Left colon (tissue), 2 donors: ENCODE measurements around the gene PIM2. TPM values are rescaled to one million over a fixed set of nuclear protein-coding genes. Genes with fewer than 3 reads are reported as not detected.

Experiments
- ATAC-seq: fragments of 200-7000 bp; cut with Tn5 transposase; one replicate; pipeline ENCODE4 v1.9.1; 2020; ENCODE audit warnings: mild to moderate bottlenecking, moderate library complexity
- DNase-seq, 2 donors: peaks; one replicate each; pipeline ENCODE4 v3.0.0-alpha.2; 2020
- intact Hi-C, 2 donors: fragments of 100-400 bp; cut with DNase I in 1 of 2; cut with micrococcal nuclease in 1 of 2; formaldehyde crosslinking; loops; one replicate each; pipeline versions ENCODE4 v1.11.2 to v1.14.0; 2022; cut with DNase I, micrococcal nuclease
- long read RNA-seq: library from polyadenylated mRNA; unstranded; transcript quantifications from one replicate; pipeline ENCODE4 v2.0.0, GENCODE V29; 2021
- total RNA-seq, 2 donors: library from RNA; stranded (reverse); fragmentation: NEBNext Ultra II Directional; extraction: Animal tissue kit (Norgen Biotek cat#: 25700); gene quantifications; one replicate each; pipeline ENCODE4 v1.2.1, GENCODE V29; 2021
- donor health status: DM: no; HTN: no; CAD: no.
- donor health status: DM: yes; HTN: yes; CAD: no.

Gene PIM2
- 10 to 100 TPM; 11.6 to 20.4 TPM for total RNA-seq
- long read RNA-seq, partial matches to known transcripts, result 0 of 7 reads
- long read RNA-seq, other reads (novel, unspliced or antisense), result 3 of 7 reads

DNA sequence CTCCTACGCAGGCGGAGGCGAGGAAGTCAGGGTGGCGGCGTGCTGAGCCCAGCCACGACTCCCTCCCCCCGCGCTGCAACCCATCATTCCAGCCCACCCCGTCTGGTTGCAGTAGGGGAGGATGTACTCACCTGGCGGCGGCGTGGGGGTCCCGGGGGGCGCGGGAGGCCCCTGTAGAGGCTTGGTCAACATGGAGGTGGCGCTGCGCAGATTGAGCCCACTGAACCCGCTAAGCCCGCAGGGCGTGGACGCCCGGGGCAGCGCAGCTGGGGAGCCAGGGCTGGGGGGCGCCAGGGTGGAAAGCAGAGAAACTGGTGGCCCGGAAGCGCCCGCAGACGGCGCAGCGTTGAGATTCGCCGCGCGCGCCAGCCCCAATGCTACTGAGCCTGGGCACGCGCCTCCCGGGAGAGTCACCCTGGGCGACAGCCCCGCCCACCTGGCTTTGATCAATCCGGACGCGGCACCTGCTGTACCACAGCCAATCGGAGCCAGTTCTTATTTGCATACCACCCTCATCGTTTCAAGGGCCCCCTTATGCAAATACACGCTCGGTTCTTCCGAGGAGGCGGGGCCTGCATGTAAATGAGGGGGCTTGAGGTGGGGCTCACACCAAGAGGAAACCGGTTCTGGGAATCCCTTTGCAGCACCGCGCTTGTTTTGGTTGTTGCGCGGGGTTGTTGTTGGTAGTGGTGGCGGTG, at the start of gene PIM2:
Gene PIM2, minus strand, starts transcription at position 382 of the 698 bp plus-strand sequence. Its CDS starts 190 bp downstream, at position 192.
- intact Hi-C loops, result no loop called here
- DNase-seq, result peak; percentile 93 to 94
- peak; percentile 85 for ATAC-seq

DNA sequence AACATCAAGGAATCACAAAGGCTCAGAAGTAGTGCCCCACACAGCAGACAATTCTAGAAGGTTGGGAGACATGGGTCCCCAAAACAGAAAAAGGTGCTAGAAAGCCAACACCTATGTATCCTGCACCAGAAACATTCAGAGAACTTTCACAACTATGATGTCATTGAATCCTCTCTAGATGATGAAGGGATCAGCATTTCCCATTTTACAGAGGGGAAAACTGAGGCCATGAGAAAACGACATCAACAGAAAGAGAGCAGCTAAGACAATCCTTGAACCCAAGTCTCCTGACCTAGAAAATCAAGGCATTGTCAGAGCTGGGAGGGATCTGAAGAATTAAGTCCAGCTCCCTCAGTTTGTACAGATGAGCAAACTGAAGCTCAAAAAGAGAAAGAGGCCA, 49.6 kb upstream of the PIM2 start:
- intact Hi-C loops, result no loop called here
- ATAC-seq (no peak), DNase-seq (no peak)

DNA sequence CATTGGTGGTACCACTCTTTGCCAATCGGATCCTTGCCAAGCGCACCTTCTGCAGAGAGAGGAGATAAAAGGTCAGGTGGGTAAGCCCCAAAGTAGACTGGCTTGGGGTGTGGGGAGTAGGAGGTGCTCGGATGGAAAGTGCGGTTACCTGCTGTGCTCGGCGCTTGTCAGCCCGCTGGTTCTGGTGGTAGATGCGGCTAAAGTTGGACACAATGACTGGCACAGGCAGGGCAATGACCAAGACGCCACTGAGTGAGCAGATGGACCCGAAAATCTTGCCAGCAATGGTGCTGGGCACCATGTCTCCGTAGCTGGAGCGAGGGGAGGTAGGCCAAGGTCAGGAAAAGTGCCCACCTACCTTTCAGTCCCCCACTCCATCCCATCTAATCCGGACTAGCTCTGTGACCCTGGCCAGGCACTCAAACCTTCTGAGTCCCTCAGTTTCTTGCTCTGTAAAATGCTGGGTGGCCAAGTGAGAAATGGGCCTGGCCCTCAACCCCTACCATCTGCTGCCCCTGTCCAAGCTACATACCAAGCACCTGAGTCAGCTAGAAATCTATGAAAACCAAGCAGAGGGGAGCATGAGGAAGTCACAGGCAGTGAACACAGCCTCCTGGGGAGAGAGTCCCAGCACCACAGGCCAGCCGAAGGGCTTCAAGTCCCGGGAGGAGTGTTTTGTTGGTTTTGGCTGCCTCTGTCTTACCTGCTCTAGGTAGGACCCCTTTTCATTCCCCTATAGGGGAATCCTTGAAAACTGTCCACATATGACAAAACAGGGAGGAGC, 48.2 kb upstream of the PIM2 start:
- DNase-seq, result no peak
- intact Hi-C loops, result no loop called here
- ATAC-seq, result no peak

DNA sequence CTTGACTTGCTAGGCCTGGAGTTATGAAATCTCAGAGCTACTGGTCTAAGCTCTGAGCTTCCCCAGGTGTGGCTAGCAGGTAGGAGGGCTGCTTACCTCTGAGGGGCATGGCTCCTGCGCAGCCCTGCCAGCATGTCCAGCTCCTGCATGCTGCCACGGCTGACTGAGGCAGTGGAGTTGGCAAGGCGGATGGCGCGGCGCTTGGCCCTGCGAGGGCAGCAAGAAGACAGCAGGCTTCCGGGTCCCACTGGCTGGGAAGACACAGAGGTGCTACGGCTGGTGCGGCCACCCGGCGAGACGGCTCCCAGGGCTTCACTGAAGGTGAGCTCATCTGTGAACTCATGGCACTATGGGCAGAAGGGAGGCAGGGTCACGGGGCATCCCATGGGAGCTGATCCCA, 47.1 kb upstream of the PIM2 start:
- intact Hi-C loops, result no loop called here
- DNase-seq, result no peak
- no peak for ATAC-seq

DNA sequence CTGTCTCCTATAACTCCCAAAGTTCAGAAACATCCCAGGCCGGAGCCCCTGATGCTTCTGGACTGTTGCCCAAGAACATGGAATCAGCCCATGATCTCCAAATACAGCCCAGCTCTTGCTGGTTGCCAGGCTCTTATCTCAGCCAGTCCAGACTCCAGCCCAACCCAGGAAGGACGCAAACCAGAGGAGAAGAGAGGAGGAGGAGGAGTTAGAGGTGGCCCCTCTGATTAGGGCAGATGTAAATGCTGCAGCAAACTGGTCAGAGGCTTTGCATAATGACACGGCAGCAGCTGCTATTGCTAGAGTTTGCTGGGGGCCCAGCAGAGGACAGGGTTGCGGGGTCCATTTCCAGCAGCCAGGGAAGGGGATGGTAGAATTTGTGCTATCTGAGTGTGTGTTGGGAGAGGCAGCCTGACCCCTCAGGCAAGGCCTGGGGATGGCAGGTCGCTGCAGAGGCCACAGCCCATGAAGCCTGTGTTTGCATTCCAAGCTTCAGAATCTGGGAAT, 42.8 kb upstream of the PIM2 start:
- DNase-seq, result no peak
- no peak for ATAC-seq
- intact Hi-C loops, result no loop called here

DNA sequence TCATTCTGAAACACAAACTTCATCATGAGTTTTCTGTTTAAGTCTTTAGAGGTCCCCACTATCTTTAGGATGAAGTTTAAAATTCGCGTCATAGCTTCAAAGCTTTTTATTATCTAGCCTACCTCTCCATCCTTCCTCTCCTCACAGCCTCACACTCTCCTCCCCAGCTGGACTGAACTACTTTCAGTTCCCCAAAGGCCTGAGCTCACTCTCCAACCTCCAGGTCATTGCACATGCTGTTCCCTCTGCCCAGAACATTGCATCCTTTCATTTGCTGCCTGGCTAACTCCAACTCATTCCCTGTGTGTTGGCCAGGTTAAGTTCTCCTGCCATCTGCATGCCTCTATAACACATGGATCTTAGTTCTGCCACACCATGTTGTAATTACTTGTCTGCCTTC, 41.5 kb upstream of the PIM2 start:
- ATAC-seq (no peak), DNase-seq (no peak)
- intact Hi-C loops, result no loop called here

DNA sequence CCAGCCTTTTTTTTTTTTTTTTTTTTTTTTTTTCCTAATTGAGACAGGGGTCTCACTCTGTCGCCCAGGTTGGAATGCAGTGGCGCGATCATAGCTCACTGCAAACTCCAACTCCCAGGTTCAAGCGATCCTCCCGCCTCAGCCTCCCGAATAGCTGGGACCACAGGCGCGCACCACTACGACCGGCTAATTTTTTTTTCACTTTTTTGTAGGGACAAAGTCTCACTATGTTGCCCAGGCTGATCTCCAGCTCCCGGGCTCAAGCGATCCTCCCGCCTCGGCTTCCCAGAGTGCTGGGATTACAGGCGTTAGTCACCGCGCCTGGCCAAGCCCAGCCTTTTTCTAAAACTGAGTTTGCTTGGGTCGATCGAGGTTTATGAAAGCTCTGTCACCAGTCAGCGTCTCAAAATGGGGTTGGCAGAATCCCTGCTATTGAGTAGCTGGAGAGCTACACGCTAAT, 39.8 kb upstream of the PIM2 start:
- peak; percentile 23 for ATAC-seq
- DNase-seq, result peak; percentile 40 to 48
- intact Hi-C loops, result no loop called here

DNA sequence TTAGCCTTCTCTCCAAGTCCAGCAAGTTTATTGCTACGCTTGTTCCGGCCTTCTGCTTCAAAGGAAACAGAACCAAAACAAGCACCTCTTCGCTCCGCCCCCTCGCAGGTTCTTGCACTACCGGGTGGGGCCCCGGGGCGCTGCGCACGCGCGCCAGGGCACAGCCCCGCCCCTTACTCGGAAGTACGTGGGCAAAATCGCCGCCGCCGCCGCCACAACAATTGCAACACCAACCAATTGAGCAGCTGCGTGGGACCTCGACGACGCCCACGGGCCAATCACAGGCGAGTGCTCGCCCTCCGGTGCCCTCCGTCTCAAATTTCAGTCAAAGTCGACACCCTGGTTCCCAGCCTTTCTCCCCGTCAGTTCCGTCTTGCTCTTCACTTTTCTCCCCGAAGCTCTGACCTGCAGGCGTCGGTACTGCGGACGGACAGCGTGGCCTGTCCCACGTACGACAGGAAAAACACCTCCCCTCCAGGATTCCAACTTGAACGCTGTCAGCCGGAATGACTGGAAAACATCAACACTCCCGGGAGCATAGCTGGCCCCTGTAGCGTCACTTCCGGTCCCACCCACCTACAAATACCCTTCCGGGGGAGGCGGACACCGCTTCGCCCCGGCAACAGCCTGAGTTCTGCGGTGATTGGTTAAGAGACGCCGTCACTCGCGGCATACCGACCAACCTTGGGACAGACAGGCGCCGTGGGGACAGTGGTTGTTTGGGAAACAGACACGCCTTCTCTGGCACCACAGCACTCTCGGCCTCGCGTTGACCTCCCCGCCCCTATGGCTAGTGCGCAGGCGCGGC, 39.2 kb upstream of the PIM2 start:
- DNase-seq, result peak; percentile 93 to 98
- peak; percentile 84 for ATAC-seq
- intact Hi-C loops, result no loop called here

DNA sequence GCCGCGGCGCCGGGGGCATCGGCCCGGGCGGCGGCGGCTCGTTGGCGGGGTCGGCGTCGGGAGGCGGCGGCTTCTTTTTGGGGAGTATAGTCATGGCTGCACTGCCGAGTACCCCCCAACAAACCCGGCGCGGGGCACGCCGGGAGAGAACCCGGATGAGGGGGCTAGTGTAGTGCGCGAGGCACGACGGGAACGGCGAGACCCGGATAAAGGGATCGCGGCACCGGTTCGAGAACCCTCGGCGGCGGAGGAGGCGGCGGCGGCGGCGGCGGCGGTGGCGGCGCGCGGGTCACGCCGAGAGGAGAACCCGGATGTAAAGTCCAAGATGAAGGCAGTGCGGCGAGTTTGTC, 38.6 kb upstream of the PIM2 start, which contains the start of gene OTUD5:
Gene OTUD5, minus strand, starts transcription at position 131 of the 350 bp plus-strand sequence. Its CDS starts 37 bp downstream, at position 94.
- DNase-seq (no peak), ATAC-seq (no peak)
- intact Hi-C loops, result no loop called here

DNA sequence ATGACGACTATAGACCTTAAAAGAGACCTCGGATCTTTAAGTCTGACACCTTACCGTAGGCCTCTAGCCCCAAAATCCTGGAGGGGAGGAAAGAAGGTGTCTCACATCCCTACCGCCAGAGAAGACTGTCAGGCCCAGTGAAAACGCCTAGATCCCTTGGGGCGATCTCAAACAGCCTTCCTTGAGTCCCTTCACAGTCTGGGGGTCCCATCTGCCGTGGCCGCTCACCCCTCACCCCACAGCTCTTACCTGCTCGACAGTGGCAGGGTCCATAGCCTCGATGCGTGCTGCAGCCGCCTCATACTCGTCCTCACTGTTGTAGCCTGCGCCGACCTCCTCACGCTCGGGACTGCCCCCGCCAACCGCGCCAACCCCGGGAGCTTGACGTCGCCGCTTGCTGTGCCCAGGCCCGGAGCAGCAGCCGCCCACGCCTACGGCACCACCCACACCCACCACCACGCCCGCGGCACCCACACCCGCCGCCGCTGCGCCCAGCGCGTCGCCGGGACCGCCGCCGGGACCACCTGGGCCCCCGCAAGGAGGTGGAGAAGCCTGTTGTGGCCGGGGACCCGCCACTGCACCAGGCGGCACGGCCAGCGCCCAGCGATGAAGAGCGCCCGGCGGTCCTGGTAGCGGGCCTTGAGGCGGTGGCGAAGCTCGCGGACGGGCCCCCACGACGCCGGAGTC, 38.0 kb upstream of the PIM2 start:
- peak in 1 of 2 donors; percentile 42 for DNase-seq
- intact Hi-C loops, result no loop called here
- peak; percentile 16 for ATAC-seq

DNA sequence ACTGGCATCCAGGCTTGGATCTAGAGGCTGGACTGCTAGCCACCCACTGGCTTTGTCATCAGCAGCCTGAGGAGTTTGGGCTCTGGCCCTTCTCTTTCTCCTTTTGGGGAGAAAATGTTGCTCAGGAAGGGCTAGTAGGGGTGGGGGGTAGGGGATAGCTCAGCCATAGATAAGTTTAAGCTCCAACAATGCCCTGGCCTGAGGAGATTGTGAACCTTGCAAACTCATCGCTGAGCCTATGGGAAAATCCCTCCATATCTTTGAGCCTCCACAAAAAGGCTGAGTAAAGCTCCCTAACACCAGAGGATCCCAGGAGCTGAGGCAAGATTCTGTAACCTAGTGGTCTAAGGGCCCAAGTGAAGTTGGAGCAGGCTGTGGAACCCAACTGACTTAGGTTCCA, 29.8 kb upstream of the PIM2 start:
- intact Hi-C loops, result no loop called here
- DNase-seq (no peak), ATAC-seq (no peak)

DNA sequence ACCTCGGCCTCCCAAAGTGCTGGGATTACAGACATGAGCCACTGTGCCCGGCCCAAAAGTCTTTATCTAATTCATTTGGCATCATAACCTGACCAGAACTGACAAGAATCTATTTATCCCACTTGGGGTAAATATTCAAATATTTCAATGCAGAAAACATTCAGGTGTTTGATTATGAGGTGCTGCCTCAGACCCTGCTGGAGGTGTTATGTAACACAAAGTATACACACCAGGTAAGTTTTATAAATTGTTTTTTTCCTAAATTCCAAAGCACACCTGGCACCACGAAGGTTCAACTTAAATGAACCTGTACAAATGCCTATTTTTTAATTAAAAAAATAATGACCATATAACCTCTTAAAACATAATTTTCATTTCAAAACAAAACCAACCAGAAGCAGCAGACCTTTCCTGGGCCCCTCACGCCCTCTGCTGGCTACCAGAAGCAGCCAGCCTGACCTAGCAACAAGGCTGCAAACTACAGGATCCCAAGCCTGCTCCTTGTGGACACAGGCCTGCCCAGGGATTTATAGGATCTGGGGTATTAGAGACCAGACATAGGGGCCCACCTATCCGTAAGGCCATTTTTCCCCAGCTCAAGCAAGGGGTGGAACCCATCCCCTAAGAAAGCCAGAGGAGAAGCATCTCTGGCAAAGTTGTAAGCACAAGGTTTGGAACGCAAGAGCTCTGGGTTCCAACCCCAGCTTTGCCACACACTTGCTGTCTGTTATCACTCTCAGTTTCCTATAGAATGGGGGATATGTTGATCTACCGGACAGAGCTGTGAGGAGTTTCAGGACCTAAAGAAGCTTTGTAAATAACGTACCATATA, 26.9 kb upstream of the PIM2 start:
- intact Hi-C loops, result no loop called here
- DNase-seq, result peak in 1 of 2 donors; percentile 71
- ATAC-seq, result peak; percentile 81

DNA sequence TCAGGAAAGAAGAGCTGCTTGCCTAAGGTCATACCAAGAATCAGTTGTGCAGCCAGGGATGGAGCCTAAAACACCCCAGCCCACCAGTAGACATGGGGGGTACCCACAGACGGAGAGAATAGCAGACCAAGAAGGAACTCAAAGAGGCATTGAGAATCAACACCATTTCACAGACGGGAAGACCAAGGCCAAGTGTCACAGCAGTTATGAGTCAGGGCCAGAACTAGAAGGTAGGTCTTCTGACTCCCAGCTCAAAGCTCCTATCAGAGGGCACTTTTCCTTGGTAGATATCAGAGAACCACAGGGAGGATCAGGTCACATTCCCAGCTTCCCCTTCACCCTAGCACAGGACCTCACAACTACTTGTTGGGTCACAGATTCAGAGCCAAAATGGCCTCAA, 24.1 kb upstream of the PIM2 start:
- intact Hi-C loops, result no loop called here
- DNase-seq (no peak), ATAC-seq (no peak)

DNA sequence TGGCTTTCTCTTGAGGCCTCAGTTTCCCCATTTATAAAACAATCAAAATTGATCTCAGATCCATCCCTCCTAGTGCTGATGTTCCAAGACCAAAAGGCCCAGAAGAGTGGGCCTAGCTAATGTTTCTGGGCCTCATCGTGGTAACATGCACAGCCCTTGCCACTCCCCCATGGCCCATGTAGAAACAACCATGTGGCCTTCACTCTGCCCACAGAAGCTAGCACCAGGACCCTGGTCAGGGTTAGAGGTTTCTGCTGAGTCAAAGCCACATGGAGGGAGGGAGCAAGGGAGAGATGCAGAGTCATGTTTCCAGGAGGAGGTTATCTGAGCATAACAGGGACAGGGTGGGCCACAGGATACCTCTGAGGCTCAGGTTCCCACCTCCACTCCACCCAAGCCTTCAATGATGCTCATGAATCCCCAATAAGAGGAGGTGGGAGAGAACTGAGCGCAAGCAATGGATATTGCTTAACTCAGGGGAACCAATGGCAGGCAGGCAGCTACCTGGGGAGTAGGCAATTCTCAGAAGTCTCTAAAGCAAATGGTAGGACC, 21.7 kb upstream of the PIM2 start:
- DNase-seq (no peak), ATAC-seq (no peak)
- intact Hi-C loops, result no loop called here

DNA sequence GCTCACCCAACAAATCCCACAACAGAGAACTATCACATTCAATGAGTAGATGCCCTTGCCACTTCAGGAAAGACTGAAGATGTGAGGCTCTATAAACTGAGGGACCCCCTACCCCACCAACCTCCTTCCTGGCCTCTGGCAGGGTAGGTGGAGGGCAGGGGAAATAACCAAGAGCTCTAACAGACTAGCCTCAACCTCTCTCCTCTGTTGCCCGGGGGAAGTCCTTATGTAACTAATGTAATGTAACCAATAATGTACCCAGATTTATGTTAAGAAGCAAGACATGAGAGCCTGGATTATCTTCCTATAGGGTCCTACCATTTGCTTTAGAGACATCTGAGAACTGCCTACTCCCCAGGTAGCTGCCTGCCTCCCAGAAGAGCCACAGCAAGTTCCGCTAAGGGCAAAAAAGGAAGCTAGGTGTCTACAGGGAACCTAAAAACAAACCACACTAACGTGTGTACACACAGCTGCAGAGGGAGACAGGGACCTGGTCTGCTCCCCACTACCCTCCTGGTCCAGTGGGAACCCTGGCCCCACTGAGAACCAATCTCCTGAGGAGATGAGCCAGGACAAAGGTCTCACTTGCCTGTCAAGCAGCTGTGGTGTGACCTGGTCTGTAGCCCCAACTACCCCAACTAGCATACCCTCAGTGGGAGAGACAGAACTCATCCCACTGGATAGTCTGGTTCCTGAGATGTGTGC, 20.9 kb upstream of the PIM2 start:
- intact Hi-C loops, result no loop called here
- DNase-seq (no peak), ATAC-seq (no peak)

DNA sequence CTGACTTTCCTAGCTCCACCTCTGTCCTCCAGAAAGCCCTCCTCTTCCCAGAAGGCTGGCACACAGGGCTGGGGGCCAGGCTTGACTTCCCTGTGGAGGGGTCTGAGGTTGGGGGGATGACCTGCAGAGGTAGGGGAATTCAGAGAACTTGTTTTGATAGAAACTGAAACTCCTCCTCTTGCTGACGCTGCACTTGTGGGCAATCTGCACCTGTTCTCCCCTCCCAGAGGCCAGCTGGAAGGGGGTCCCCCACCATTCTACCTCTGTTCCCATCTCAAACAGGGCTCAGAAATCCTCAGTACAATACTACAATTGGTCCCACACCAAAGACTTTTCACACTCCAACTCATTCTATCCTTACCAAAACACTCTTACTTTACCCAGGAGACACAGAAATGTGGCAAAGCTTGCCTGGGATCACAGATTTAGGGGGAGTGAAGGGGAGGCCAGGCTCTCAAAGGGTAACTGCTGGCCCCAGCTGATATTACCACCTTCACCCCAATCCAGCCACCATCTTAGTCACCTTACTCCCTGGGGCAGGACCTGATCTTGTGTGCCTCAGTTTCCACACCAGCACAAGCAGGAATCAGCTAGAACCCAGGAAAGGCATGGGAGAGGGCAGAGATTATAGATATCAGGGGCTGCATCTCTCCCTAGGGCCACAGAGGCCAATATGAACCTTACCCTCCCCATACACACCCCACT, 20.0 kb upstream of the PIM2 start:
- DNase-seq (peak; percentile 35 to 54), ATAC-seq (peak; percentile 24)
- intact Hi-C loops, result no loop called here
